Stomach smooth muscle (tissue), 2 donors: ENCODE measurements around the gene LETM1.

ENCODE experiments used
- H3K27ac ChIP-seq: one replicate; pipeline ENCODE4 v1.7.0; 2013; ENCODE audit warnings: mild to moderate bottlenecking, low read length, inconsistent platforms
- H3K27me3 ChIP-seq, 2 donors: one replicate each; pipeline ENCODE4 v1.7.0; 2013; ENCODE audit warnings: low read length in 2 of 2; ENCODE audit not compliant: insufficient read depth in 2 of 2, control insufficient read depth in 1 of 2
- H3K36me3 ChIP-seq, 2 donors: one replicate each; pipeline ENCODE4 v1.7.0; 2013; ENCODE audit warnings: low read length in 2 of 2; ENCODE audit not compliant: control insufficient read depth in 2 of 2, insufficient read depth in 2 of 2
- H3K4me1 ChIP-seq: one replicate; pipeline ENCODE4 v1.7.0; 2013; ENCODE audit warnings: low read length; ENCODE audit not compliant: control insufficient read depth, insufficient read depth
- H3K4me3 ChIP-seq, 2 donors: one replicate each; pipeline ENCODE4 v1.7.0; 2013; ENCODE audit warnings: low read length in 2 of 2
- H3K9ac ChIP-seq, 2 donors: one replicate each; pipeline ENCODE4 v1.7.0; 2013; ENCODE audit warnings: low read length in 2 of 2, mild to moderate bottlenecking in 1 of 2
- H3K9me3 ChIP-seq, 2 donors: one replicate each; pipeline ENCODE4 v1.7.0; 2013; ENCODE audit warnings: low read length in 2 of 2; ENCODE audit not compliant: control insufficient read depth in 2 of 2
- donor health status: healthy.
- donor health status: Pancreatic carcinoma.

Gene LETM1

DNA sequence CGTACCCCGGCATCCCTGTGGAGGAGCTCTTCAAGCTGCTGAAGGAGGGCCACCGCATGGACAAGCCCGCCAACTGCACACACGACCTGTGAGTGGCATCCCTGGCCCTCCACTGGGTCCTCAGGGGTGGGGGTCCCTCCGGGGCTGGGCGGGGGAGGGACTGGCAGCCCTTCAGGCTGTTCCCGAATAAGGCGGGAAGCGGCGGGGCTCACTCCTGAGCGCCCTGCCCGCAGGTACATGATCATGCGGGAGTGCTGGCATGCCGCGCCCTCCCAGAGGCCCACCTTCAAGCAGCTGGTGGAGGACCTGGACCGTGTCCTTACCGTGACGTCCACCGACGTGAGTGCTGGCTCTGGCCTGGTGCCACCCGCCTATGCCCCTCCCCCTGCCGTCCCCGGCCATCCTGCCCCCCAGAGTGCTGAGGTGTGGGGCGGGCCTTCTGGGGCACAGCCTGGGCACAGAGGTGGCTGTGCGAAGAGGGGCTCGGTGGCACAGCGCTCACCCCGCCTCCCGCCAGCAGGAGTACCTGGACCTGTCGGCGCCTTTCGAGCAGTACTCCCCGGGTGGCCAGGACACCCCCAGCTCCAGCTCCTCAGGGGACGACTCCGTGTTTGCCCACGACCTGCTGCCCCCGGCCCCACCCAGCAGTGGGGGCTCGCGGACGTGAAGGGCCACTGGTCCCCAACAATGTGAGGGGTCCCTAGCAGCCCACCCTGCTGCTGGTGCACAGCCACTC is 49.2 kb downstream of the LETM1 start:
- Histone ChIP-seq H3K4me3 (no peak overlapping the region), H3K4me1 (no peaks in the 10 kb centered on the region), H3K9me3 (no peaks in the 10 kb centered on the region), H3K9ac (no peak overlapping the region), H3K27ac (no peak overlapping the region), H3K27me3 (no peaks in the 10 kb centered on the region), H3K36me3 (no peaks in the 10 kb centered on the region)

GRCh38 chr4:1806223-1806564 is 49.8 kb downstream of the LETM1 start:
- Histone ChIP-seq H3K4me3 (no peak overlapping the region), H3K36me3 (no peaks in the 10 kb centered on the region), H3K9me3 (no peaks in the 10 kb centered on the region), H3K4me1 (no peaks in the 10 kb centered on the region), H3K27ac (no peak overlapping the region), H3K27me3 (no peaks in the 10 kb centered on the region), H3K9ac (no peak overlapping the region)

DNA sequence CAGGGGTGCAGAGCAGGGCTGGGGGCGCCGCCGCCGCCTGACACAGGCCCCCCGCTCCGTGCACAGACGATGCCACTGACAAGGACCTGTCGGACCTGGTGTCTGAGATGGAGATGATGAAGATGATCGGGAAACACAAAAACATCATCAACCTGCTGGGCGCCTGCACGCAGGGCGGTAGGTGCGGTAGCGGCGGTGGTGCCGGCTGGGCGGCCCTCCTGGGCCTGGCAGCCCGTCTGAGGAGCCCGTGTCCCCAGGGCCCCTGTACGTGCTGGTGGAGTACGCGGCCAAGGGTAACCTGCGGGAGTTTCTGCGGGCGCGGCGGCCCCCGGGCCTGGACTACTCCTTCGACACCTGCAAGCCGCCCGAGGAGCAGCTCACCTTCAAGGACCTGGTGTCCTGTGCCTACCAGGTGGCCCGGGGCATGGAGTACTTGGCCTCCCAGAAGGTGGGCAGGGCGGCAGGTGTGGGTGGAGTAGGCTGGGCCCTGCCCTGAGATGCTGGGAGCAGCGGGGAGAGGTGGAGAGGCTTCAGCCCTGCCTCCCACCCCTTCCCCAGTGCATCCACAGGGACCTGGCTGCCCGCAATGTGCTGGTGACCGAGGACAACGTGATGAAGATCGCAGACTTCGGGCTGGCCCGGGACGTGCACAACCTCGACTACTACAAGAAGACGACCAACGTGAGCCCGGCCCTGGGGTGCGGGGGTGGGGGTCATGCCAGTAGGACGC is 50.3 kb downstream of the LETM1 start:
- Histone ChIP-seq H3K4me1 (no peaks in the 10 kb centered on the region), H3K9ac (no peak overlapping the region), H3K9me3 (no peaks in the 10 kb centered on the region), H3K36me3 (no peaks in the 10 kb centered on the region), H3K4me3 (no peak overlapping the region), H3K27ac (no peak overlapping the region), H3K27me3 (no peaks in the 10 kb centered on the region)

DNA sequence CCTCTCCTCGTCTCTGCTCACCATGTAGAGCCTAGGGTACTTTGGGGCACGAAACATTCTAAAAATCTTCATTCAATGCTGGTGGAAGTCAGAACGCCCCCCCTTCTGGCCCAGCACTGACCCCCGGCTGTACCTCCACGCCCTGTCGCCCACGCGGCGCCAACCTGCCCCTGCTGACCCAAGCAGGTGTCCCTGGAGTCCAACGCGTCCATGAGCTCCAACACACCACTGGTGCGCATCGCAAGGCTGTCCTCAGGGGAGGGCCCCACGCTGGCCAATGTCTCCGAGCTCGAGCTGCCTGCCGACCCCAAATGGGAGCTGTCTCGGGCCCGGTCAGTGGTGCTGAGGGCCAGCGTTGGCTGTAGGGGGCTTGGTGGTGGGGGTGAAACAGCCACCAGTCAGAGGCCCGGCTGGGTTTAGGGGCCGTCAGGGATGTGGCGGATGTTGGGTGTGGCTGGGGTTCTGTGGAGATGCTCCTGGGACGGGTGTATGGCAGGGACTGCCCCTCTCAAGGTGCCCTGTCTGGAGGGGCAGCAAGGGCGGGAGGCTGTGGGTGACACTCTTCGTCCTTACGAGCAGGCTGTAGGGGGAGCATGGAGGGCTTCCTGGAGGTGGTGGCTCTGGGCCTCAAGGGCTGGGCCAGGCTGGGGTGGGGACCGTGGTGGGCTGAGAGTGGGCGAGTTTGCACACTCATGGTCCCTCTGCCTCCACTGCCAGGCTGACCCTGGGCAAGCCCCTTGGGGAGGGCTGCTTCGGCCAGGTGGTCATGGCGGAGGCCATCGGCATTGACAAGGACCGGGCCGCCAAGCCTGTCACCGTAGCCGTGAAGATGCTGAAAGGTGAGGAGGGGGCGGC is 51.1 kb downstream of the LETM1 start:
- no peak overlapping the region for H3K9ac ChIP-seq
- H3K36me3 ChIP-seq: no peaks in the 10 kb centered on the region
- H3K4me1 ChIP-seq: no peaks in the 10 kb centered on the region
- no peaks in the 10 kb centered on the region for H3K9me3 ChIP-seq
- H3K27ac ChIP-seq: no peak overlapping the region
- no peak overlapping the region for H3K4me3 ChIP-seq
- no peaks in the 10 kb centered on the region for H3K27me3 ChIP-seq

GRCh38 chr4:1803523-1804423 is 52.2 kb downstream of the LETM1 start:
- Histone ChIP-seq H3K4me3 (no peak overlapping the region), H3K27me3 (no peaks in the 10 kb centered on the region), H3K9ac (no peak overlapping the region), H3K27ac (no peak overlapping the region), H3K9me3 (no peaks in the 10 kb centered on the region), H3K4me1 (no peaks in the 10 kb centered on the region), H3K36me3 (no peaks in the 10 kb centered on the region)

GRCh38 chr4:1802720-1803522 is 53.0 kb downstream of the LETM1 start:
- Histone ChIP-seq H3K27ac (no peak overlapping the region), H3K4me3 (no peak overlapping the region), H3K9me3 (no peaks in the 10 kb centered on the region), H3K27me3 (peaks cover 0 to 3% of the 10 kb centered on the region in 2 donors), H3K9ac (no peak overlapping the region), H3K36me3 (no peaks in the 10 kb centered on the region), H3K4me1 (no peaks in the 10 kb centered on the region)

DNA sequence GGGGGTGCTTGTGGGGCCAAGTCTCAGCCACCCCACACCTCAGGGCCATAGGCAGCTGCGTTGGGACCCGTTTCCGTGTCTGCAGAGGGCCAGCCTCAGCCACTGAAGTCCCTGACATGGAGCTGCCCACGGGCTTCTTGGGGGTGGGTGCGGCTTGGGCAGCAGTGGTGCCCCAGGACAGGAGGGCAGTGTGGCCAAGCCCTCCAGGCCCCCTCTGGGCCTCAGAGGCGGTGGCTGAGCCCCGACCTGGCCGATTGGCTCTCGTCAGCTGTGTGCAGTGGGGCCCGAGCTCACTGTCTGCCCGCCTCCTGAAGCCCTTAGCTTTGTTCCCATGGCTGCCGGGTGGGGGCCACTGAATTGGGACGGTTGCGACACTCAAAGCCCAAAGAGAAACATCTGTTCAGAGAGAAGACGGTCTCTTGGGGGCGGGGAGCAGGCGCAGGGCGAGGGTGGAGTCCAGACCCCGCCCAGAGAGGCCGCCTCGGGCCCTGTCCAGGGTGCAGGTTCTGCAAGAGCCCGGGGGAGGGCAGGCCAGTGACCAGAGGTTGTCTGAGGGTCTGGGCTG is 53.7 kb downstream of the LETM1 start:
- Histone ChIP-seq H3K4me3 (no peak overlapping the region), H3K36me3 (no peaks in the 10 kb centered on the region), H3K4me1 (no peaks in the 10 kb centered on the region), H3K27me3 (peaks cover 2 to 8% of the 10 kb centered on the region in 2 donors), H3K9ac (no peak overlapping the region), H3K27ac (no peak overlapping the region), H3K9me3 (no peaks in the 10 kb centered on the region)

DNA sequence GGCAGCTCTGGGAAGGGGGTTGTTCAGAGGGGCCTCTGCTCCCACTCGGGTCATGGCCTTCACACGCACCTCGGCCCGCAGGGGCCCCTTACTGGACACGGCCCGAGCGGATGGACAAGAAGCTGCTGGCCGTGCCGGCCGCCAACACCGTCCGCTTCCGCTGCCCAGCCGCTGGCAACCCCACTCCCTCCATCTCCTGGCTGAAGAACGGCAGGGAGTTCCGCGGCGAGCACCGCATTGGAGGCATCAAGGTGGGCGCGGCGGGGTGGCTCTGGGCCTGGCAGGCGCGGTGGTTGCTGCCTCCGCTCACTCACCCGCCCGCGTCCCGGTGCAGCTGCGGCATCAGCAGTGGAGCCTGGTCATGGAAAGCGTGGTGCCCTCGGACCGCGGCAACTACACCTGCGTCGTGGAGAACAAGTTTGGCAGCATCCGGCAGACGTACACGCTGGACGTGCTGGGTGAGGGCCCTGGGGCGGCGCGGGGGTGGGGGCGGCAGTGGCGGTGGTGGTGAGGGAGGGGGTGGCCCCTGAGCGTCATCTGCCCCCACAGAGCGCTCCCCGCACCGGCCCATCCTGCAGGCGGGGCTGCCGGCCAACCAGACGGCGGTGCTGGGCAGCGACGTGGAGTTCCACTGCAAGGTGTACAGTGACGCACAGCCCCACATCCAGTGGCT is 54.5 kb downstream of the LETM1 start:
- H3K9me3 ChIP-seq: no peaks in the 10 kb centered on the region
- no peaks in the 10 kb centered on the region for H3K4me1 ChIP-seq
- no peak overlapping the region for H3K27ac ChIP-seq
- no peak overlapping the region for H3K9ac ChIP-seq
- no peak overlapping the region for H3K4me3 ChIP-seq
- H3K27me3 ChIP-seq: peaks cover 10 to 16% of the 10 kb centered on the region in 2 donors
- H3K36me3 ChIP-seq: no peaks in the 10 kb centered on the region

DNA sequence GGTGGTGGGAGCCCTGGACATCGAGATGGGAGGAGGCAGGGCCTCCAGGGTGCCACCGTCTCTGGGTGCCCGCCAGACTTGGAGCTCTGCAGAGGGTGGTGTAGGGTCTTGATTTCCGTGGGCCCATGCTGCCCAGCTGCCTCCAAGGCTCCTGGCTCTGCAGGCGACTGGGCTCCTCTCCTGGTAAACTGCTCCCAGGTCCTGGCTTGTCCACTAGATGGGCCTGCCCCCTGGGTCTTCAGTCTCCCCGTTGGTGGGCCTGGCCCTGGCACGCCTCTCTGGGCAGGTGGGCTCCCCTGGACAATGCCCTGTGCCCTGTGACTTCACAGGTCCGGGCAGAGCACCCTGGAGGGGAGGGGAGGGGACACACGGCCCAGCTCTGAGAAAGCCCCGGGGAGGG is 55.2 kb downstream of the LETM1 start:
- Histone ChIP-seq H3K36me3 (no peaks in the 10 kb centered on the region), H3K27me3 (peaks cover 17 to 22% of the 10 kb centered on the region in 2 donors), H3K27ac (no peak overlapping the region), H3K9me3 (no peaks in the 10 kb centered on the region), H3K4me3 (no peak overlapping the region), H3K9ac (no peak overlapping the region), H3K4me1 (no peaks in the 10 kb centered on the region)
